BJ (cell line): Measurements from ENCODE around the gene OR4C16. TPM values are rescaled to one million over a fixed set of nuclear protein-coding genes. Genes with fewer than 3 reads are reported as not detected.

Experiments
- CTCF ChIA-PET: fragments of 350-600 bp; formaldehyde crosslinking; extraction: SDS; loops from one replicate; lab custom pipeline; 2021; ENCODE audit warnings: antibody characterized with exemption, inconsistent platforms; lab: Yijun Ruan, JAX
- POLR2A ChIA-PET: fragments of 300-600 bp; sonication (Branson Sonifier 250); formaldehyde crosslinking; extraction: SDS; loops from one replicate; lab custom pipeline; 2021; ENCODE audit warnings: antibody characterized with exemption; lab: Charles Lee
- DNase-seq: peaks from one replicate; pipeline ENCODE4 v3.0.0-alpha.2; 2011; ENCODE audit warnings: low read depth
- H3K27me3 ChIP-seq: 2 replicates; pipeline ENCODE4 v1.6.0; 2011; ENCODE audit warnings: low read length; ENCODE audit not compliant: control insufficient read depth, insufficient read depth
- H3K36me3 ChIP-seq: 2 replicates; pipeline ENCODE4 v1.5.1; 2011; ENCODE audit warnings: low read length; ENCODE audit not compliant: control insufficient read depth, insufficient read depth
- H3K4me3 ChIP-seq: 2 replicates; pipeline ENCODE4 v1.5.1; 2011; ENCODE audit warnings: low read depth, mild to moderate bottlenecking, control low read depth, low read length
- CTCF ChIP-seq: IDR thresholded peaks from 2 replicates; pipeline ENCODE4 v1.5.1; 2011; ENCODE audit warnings: low read depth, mild to moderate bottlenecking, control low read depth, inconsistent platforms, low read length, moderate library complexity; ENCODE audit not compliant: insufficient read depth
- polyA minus RNA-seq: library from RNA; depleted of rRNA, polyadenylated mRNA; stranded (reverse); fragments of >200 nt; gene quantifications from 2 replicates; pipeline ENCODE4 v1.2.3, GENCODE V29; 2011; rRNA and poly(A)+ RNA removed
- polyA plus RNA-seq: library from polyadenylated mRNA; depleted of rRNA; stranded (reverse); fragments of >200 nt; gene quantifications from 2 replicates; pipeline ENCODE4 v1.2.3, GENCODE V29; 2011; rRNA removed

The OR4C16 gene
- not detected in 2 replicates for polyA plus RNA-seq
- polyA minus RNA-seq: not detected in 2 replicates

GRCh38 chr11:55571828-55572227 lies at the start of gene OR4C16:
TSS of gene OR4C16 (plus strand) at chr11:55572128. CDS start at chr11:55572128, 0 bp downstream.
- TF ChIP-seq CTCF: no peak
- no peak within 1 kb of the TSS for H3K4me3 ChIP-seq
- H3K27me3 ChIP-seq: no peaks in the 10 kb centered on the region
- DNase-seq: no peak
- H3K36me3 ChIP-seq: no peaks in the 10 kb centered on the region
- POLR2A ChIA-PET: no interaction called here
- CTCF ChIA-PET: no interaction called here

- POLR2A ChIA-PET: no interaction called here
- no peak for TF ChIP-seq CTCF
- DNase-seq: no peak
- no peak within 1 kb of the TSS for H3K4me3 ChIP-seq
- CTCF ChIA-PET: no interaction called here
- no peaks in the 10 kb centered on the region for H3K27me3 ChIP-seq
- H3K36me3 ChIP-seq: no peaks in the 10 kb centered on the region
Observed at GRCh38 chr11:55554169-55554568, 17.8 kb upstream of the OR4C16 start, which contains the start of gene OR4C15. TSS of gene OR4C15 (plus strand) at chr11:55554469. CDS start at chr11:55554469, 0 bp downstream.

GRCh38 chr11:55572548-55572947 lies 620 bp downstream of the OR4C16 start:
- H3K27me3 ChIP-seq: no peaks in the 10 kb centered on the region
- H3K4me3 ChIP-seq: no peak overlapping the region
- H3K36me3 ChIP-seq: no peaks in the 10 kb centered on the region
- ChIA-PET POLR2A (no interaction called here), CTCF (no interaction called here)
- TF ChIP-seq CTCF: no peak
- no peak for DNase-seq

- TF ChIP-seq CTCF: no peak
- H3K27me3 ChIP-seq: no peaks in the 10 kb centered on the region
- DNase-seq: no peak
- CTCF ChIA-PET: no interaction called here
- no peak within 1 kb of the TSS for H3K4me3 ChIP-seq
- H3K36me3 ChIP-seq: no peaks in the 10 kb centered on the region
- POLR2A ChIA-PET: no interaction called here
Observed at GRCh38 chr11:55607545-55607944, 35.6 kb downstream of the OR4C16 start, which contains the start of gene OR4C11. TSS of gene OR4C11 (minus strand) at chr11:55607645. CDS start at chr11:55604373, 3,272 bp downstream.

Other genes with a start within 250 kb of the OR4C16 start
- not detected in 2 replicates for gene OR4A16, start 228.9 kb upstream of the OR4C16 start, polyA plus RNA-seq
- gene OR4A15, start 204.2 kb upstream of the OR4C16 start, polyA plus RNA-seq: not detected in 2 replicates
- gene OR4C15, start 17.7 kb upstream of the OR4C16 start, polyA plus RNA-seq: not detected in 2 replicates
- gene OR4C11, start 35.5 kb downstream of the OR4C16 start, polyA plus RNA-seq: not detected in 2 replicates
- not detected in 2 replicates for gene OR4P4, start 63.0 kb downstream of the OR4C16 start, polyA plus RNA-seq
- gene OR4S2, start 76.2 kb downstream of the OR4C16 start, polyA plus RNA-seq: not detected in 2 replicates
- not detected in 2 replicates for gene OR4C6, start 90.1 kb downstream of the OR4C16 start, polyA plus RNA-seq
- gene OR5D13, start 201.3 kb downstream of the OR4C16 start, polyA plus RNA-seq: not detected in 2 replicates
- not detected in 2 replicates for gene OR5D14, start 223.4 kb downstream of the OR4C16 start, polyA plus RNA-seq
- not detected in 2 replicates for gene OR5L1, start 239.2 kb downstream of the OR4C16 start, polyA plus RNA-seq
- gene OR5D18, start 247.5 kb downstream of the OR4C16 start, polyA plus RNA-seq: not detected in 2 replicates